Endothelial cell of umbilical vein (primary cell): ENCODE results near the gene LIN28B. TPM values are rescaled to one million over a fixed set of nuclear protein-coding genes. Genes with fewer than 3 reads are reported as not detected.

Experiments
- BruUV-seq: library from RNA; stranded (reverse); fragments of 400-500 nt; replicated peaks from 2 replicates; lab custom pipeline; 2021; lab: Mats Ljungman, UMichigan
- CTCF ChIA-PET: fragments of 300-600, 350-600 bp; sonication (Branson Sonifier 250); formaldehyde crosslinking; loops from one replicate; lab custom pipeline; 2021; ENCODE audit warnings: antibody characterized with exemption, inconsistent platforms; lab: Charles Lee
- POLR2A ChIA-PET: fragments of 300-600, 350-600 bp; sonication (Branson Sonifier 250); formaldehyde crosslinking; loops from one replicate; lab custom pipeline; 2021; ENCODE audit warnings: antibody characterized with exemption, inconsistent platforms; lab: Charles Lee
- DNase-seq: peaks from one replicate; pipeline ENCODE4 v3.0.0-alpha.2; 2011; ENCODE audit warnings: low read depth, low spot score
- FAIRE-seq: peaks from 2 replicates; lab custom pipeline; 2011; peaks lifted over from hg19 to GRCh38; lab: Jason Lieb, UNC
- H2AFZ ChIP-seq: 2 replicates; pipeline ENCODE4 v1.6.0; 2012; ENCODE audit warnings: low read depth, low read length, control low read depth, inconsistent platforms
- H3K27ac ChIP-seq: 2 replicates; pipeline ENCODE4 v1.5.1; 2011; ENCODE audit warnings: low read depth, mild to moderate bottlenecking, control low read depth, low read length, moderate library complexity; ENCODE audit not compliant: insufficient read depth
- H3K27me3 ChIP-seq, 2 experiments: 2 replicates each; pipeline versions ENCODE4 v1.6.0 to v1.6.1; 2011; ENCODE audit warnings: low read length in 2 of 2, mixed read lengths in 1 of 2; ENCODE audit not compliant: control insufficient read depth in 2 of 2, insufficient read depth in 2 of 2
- H3K36me3 ChIP-seq, 2 experiments: 2 replicates in 1 of 2; 3 replicates in 1 of 2; pipeline ENCODE4 v1.5.1; 2011; ENCODE audit warnings: low read length in 2 of 2, mild to moderate bottlenecking in 1 of 2, moderate library complexity in 1 of 2; ENCODE audit not compliant: control insufficient read depth in 2 of 2, insufficient read depth in 2 of 2; ENCODE audit errors: extremely low read depth in 1 of 2
- H3K4me1 ChIP-seq: 3 replicates; pipeline ENCODE4 v1.5.1; 2011; ENCODE audit warnings: mild to moderate bottlenecking, low read length; ENCODE audit not compliant: control insufficient read depth, insufficient read depth; ENCODE audit errors: extremely low read depth
- H3K4me2 ChIP-seq: 2 replicates; pipeline ENCODE4 v1.6.1; 2011; ENCODE audit warnings: low read length, control low read depth, mixed read lengths; ENCODE audit not compliant: insufficient read depth
- H3K4me3 ChIP-seq, 3 experiments: fragments of 200-600 bp in 1 of 3; sonication (generic), shearing (Covaris generic) in 1 of 3; replicated peaks in 1 of 3; 2 replicates each; pipeline ENCODE4 v1.5.1; 2011 to 2016; ENCODE audit warnings: control low read depth in 3 of 3, low read length in 3 of 3, mild to moderate bottlenecking in 2 of 3, inconsistent platforms in 1 of 3, low read depth in 1 of 3, moderate library complexity in 1 of 3; ENCODE audit not compliant: insufficient read depth in 1 of 3
- H3K79me2 ChIP-seq: 2 replicates; pipeline ENCODE4 v1.6.0; 2012; ENCODE audit warnings: low read length, inconsistent platforms; ENCODE audit not compliant: control insufficient read depth, insufficient read depth
- H3K9ac ChIP-seq: replicated peaks from 2 replicates; pipeline ENCODE3; 2011; ENCODE audit warnings: low read length, control low read depth; ENCODE audit not compliant: insufficient read depth; ENCODE audit errors: extremely low read depth
- H3K9me1 ChIP-seq: replicated peaks from 3 replicates; pipeline ENCODE4 v1.6.0; 2011; ENCODE audit warnings: mild to moderate bottlenecking, low read length; ENCODE audit not compliant: control insufficient read depth, insufficient read depth; ENCODE audit errors: extremely low read depth
- H3K9me3 ChIP-seq: replicated peaks from 2 replicates; pipeline ENCODE4 v1.5.1; 2012; ENCODE audit warnings: low read length, inconsistent platforms; ENCODE audit not compliant: control insufficient read depth, insufficient read depth
- H4K20me1 ChIP-seq: replicated peaks from 2 replicates; pipeline ENCODE3; 2011; ENCODE audit warnings: mild to moderate bottlenecking, low read length; ENCODE audit not compliant: control insufficient read depth, insufficient read depth; ENCODE audit errors: extremely low read depth
- CTCF ChIP-seq, 2 donors: IDR thresholded peaks; 1 replicate in 1 of 2; 2 replicates in 1 of 2; pipeline ENCODE4 v1.5.1; 2011; ENCODE audit warnings: low read length in 2 of 2, mild to moderate bottlenecking in 2 of 2, moderate library complexity in 2 of 2, control low read depth in 1 of 2, inconsistent platforms in 1 of 2, low read depth in 1 of 2; ENCODE audit not compliant: insufficient read depth in 1 of 2; ENCODE audit errors: extremely low read depth in 1 of 2
- EZH2 ChIP-seq: IDR thresholded peaks from 2 replicates; pipeline ENCODE4 v1.6.1; 2012; ENCODE audit warnings: borderline replicate concordance, low read depth, mild to moderate bottlenecking, moderate library complexity, low read length, inconsistent platforms; ENCODE audit not compliant: severe bottlenecking
- FOS ChIP-seq: IDR thresholded peaks from 2 replicates; pipeline ENCODE4 v1.6.1; 2011; ENCODE audit warnings: mild to moderate bottlenecking, low read length, moderate library complexity, borderline replicate concordance; ENCODE audit not compliant: insufficient read depth
- GATA2 ChIP-seq: IDR thresholded peaks from 2 replicates; pipeline ENCODE4 v1.7.0; 2011; ENCODE audit warnings: low read depth, mild to moderate bottlenecking, moderate library complexity, mixed read lengths, low read length; ENCODE audit not compliant: insufficient read length, insufficient read depth
- JUN ChIP-seq: IDR thresholded peaks from 2 replicates; pipeline ENCODE4 v1.6.1; 2011; ENCODE audit warnings: borderline replicate concordance, low read depth; ENCODE audit not compliant: insufficient read length, insufficient read depth
- MAX ChIP-seq: IDR thresholded peaks from 2 replicates; pipeline ENCODE4 v1.6.1; 2011; ENCODE audit not compliant: insufficient read depth, insufficient read length
- MYC ChIP-seq: IDR thresholded peaks from one replicate; pipeline ENCODE4 v1.6.1; 2011; ENCODE audit warnings: mild to moderate bottlenecking, low read depth, low read length
- POLR2A ChIP-seq: IDR thresholded peaks from 2 replicates; pipeline ENCODE4 v1.6.1; 2012; ENCODE audit warnings: low read depth, mild to moderate bottlenecking, control low read depth, low read length
- POLR2AphosphoS5 ChIP-seq: IDR thresholded peaks from 2 replicates; pipeline ENCODE4 v1.6.1; 2012; ENCODE audit warnings: low read depth, mild to moderate bottlenecking, control low read depth, low read length, moderate library complexity; ENCODE audit not compliant: insufficient read depth
- dilution Hi-C: fragments of 300-500 bp; cut with MboI; formaldehyde crosslinking; loops from one replicate; pipeline ENCODE4 v1.15.0; 2019; ENCODE audit warnings: low sequenced_read_pairs; ENCODE audit not compliant: extremely low pct_ligation_motif_present
- intact Hi-C: fragments of 100-400 bp; cut with micrococcal nuclease; formaldehyde crosslinking; loops from one replicate; pipeline ENCODE4 v1.10.0; 2022
- polyA plus RNA-seq, 4 experiments: library from polyadenylated mRNA; depleted of rRNA in 3 of 4; stranded (reverse) in 3 of 4; unstranded in 1 of 4; fragments of >200 nt; gene quantifications; 2 replicates each; pipeline versions ENCODE4 v1.2.1 to v1.2.3, GENCODE V29; 2011 to 2012; ENCODE audit warnings: missing spikeins in 1 of 4
- total RNA-seq: library from RNA; stranded (reverse); gene quantifications from 2 replicates; pipeline ENCODE4 v1.2.3, GENCODE V29; 2021

The LIN28B gene
- total and polyA plus RNA-seq, 2 donors (not counting 3 experiments of a cell fraction or from before 2014, with no cell fraction given), result not detected

- no peaks in the 10 kb centered on the region for H3K9me1 ChIP-seq
- no peak for FAIRE-seq
- no peaks in the 10 kb centered on the region for H3K27me3 ChIP-seq
- intact Hi-C loops (no loop called here), dilution Hi-C loops (loop anchor here (25.0 kb wide), 1 partner anchor 171 kb away; no protein-coding TSS in a partner anchor)
- no peak overlapping the region for H3K4me2 ChIP-seq
- no peak overlapping the region for H2AFZ ChIP-seq
- no TSS peak for BruUV-seq
- ChIA-PET POLR2A (no interaction called here), CTCF (interaction anchor here (1.0 to 1.2 kb wide), 2 partner anchors 29 to 287 kb away, joined by 5 read pairs; partner anchors contain the start of gene PREP)
- no peak for TF ChIP-seq CTCF (IDR thresholded peaks at IDR 0.05; ENCODE audit: extremely low read depth in 1 of 2, insufficient read depth in 1 of 2, low read depth in 1 of 2, low read length in 2 of 2)
- no peak for TF ChIP-seq GATA2
- TF ChIP-seq POLR2A, result no peak
- TF ChIP-seq MYC, result no peak
- TF ChIP-seq FOS, result no peak
- TF ChIP-seq MAX, result no peak
- no peak for TF ChIP-seq POLR2AphosphoS5
- TF ChIP-seq JUN, result no peak
- no peak for TF ChIP-seq EZH2
- no peaks in the 10 kb centered on the region for H3K79me2 ChIP-seq
- H3K9me3 ChIP-seq, result no peaks in the 10 kb centered on the region
- H3K4me1 ChIP-seq, result no peaks in the 10 kb centered on the region
- H3K9ac ChIP-seq, result no peak overlapping the region
- no peak for DNase-seq
- H3K36me3 ChIP-seq, result no peaks in the 10 kb centered on the region
- no peaks in the 10 kb centered on the region for H4K20me1 ChIP-seq
- H3K4me3 ChIP-seq, result no peak overlapping the region
- no peak overlapping the region for H3K27ac ChIP-seq
Observed at GRCh38 chr6:105116150-105116549, 159.2 kb downstream of the LIN28B start.
